ENCODE results near the gene NECAB3.

GRCh38 chr20:33624399-33624798, 49.8 kb downstream of the NECAB3 start:
- TF ChIP-seq GABPA (IDR thresholded peaks at IDR 0.05; ENCODE audit: low read depth) (no peak), SMC3 (IDR thresholded peaks at IDR 0.05; ENCODE audit: low read depth, low read length) (no peak), POLR2AphosphoS5 (IDR thresholded peaks at IDR 0.05; ENCODE audit: low read depth, low read length) (no peak)
